OCI-LY3 (cell line): ENCODE data around the gene GRM4.

Source experiments
- CTCF ChIP-seq: fragments of 200-600, 300-600 bp; sonication (generic); IDR thresholded peaks from 2 replicates; pipeline ENCODE4 v1.5.1; 2014; ENCODE audit warnings: antibody characterized with exemption, low read length, low read depth
- EZH2phosphoT487 ChIP-seq: fragments of 200-600 bp; shearing (Covaris generic); IDR thresholded peaks from 2 replicates; pipeline ENCODE4 v1.6.1; 2018; ENCODE audit warnings: antibody characterized with exemption, mixed run types, low read depth

GRCh38 chr6:34158876-34159275 is 13.0 kb upstream of the GRM4 start:
- no peak for TF ChIP-seq CTCF
- TF ChIP-seq EZH2phosphoT487 = no peak
